K562 (cell line): ENCODE results near the gene MYO1D. TPM values are rescaled to one million over a fixed set of nuclear protein-coding genes. Genes with fewer than 3 reads are reported as not detected.

Experiments used
- ATAC-seq: fragments of 200-7000 bp; cut with Tn5 transposase; 3 replicates; pipeline ENCODE4 v1.9.1; 2020; ENCODE audit warnings: moderate library complexity
- BruUV-seq: library from RNA; stranded (reverse); fragments of 400-500 nt; replicated peaks from 2 replicates; lab custom pipeline; 2021; lab: Mats Ljungman, UMichigan
- CTCF ChIA-PET: fragments of 300-600 bp; formaldehyde crosslinking; extraction: SDS; loops from one replicate; lab custom pipeline; 2021; ENCODE audit warnings: low intra/inter-chr PET ratio; lab: Yijun Ruan, JAX
- POLR2A ChIA-PET: fragments of 300-600, 350-650 bp; sonication (Branson Sonifier 250); formaldehyde crosslinking; extraction: SDS; loops from one replicate; lab custom pipeline; 2021; ENCODE audit warnings: antibody characterized with exemption, inconsistent platforms; lab: Yijun Ruan, JAX
- DNase-seq, 4 experiments: peaks; one replicate each; pipeline versions ENCODE4 v3.0.0 to v3.0.0-alpha.2; 2011 to 2018; ENCODE audit warnings: low spot score in 3 of 4, mixed read lengths in 3 of 4; ENCODE audit errors: extremely low read depth in 1 of 4
- FAIRE-seq: peaks from 2 replicates; lab custom pipeline; 2011; peaks lifted over from hg19 to GRCh38; lab: Jason Lieb, UNC
- H2AFZ ChIP-seq: 2 replicates; pipeline ENCODE4 v1.6.0; 2011; ENCODE audit warnings: low read depth, low read length, control low read depth, inconsistent platforms
- H3K27ac ChIP-seq: fragments of 200-600 bp; 3 replicates; pipeline ENCODE4 v1.8.0; 2011; ENCODE audit warnings: low read depth, mild to moderate bottlenecking, control low read depth, inconsistent platforms, low read length, moderate library complexity, mixed read lengths; ENCODE audit errors: extremely low read depth
- H3K27me3 ChIP-seq, 2 experiments: fragments of 300-600 bp in 1 of 2; 2 replicates in 1 of 2; 3 replicates in 1 of 2; pipeline versions ENCODE4 v1.6.0 to v1.8.0; 2011; ENCODE audit warnings: inconsistent platforms in 2 of 2, low read length in 2 of 2, mild to moderate bottlenecking in 1 of 2, mixed read lengths in 1 of 2, moderate library complexity in 1 of 2; ENCODE audit not compliant: control insufficient read depth in 2 of 2, insufficient read depth in 2 of 2
- H3K36me3 ChIP-seq: fragments of 300-600 bp; 3 replicates; pipeline ENCODE4 v1.8.0; 2011; ENCODE audit warnings: mild to moderate bottlenecking, low read length, inconsistent platforms; ENCODE audit not compliant: control insufficient read depth, insufficient read depth
- H3K4me1 ChIP-seq, 2 experiments: fragments of 200-600 bp in 1 of 2; replicated peaks in 1 of 2; 2 replicates in 1 of 2; 3 replicates in 1 of 2; pipeline versions ENCODE4 v1.5.1 to v1.8.0; 2011; ENCODE audit warnings: inconsistent platforms in 2 of 2, low read length in 2 of 2, mild to moderate bottlenecking in 1 of 2, mixed read lengths in 1 of 2, moderate library complexity in 1 of 2; ENCODE audit not compliant: control insufficient read depth in 2 of 2, insufficient read depth in 2 of 2
- H3K4me2 ChIP-seq: 2 replicates; pipeline ENCODE4 v1.6.1; 2011; ENCODE audit warnings: low read length, control low read depth, inconsistent platforms, mixed read lengths; ENCODE audit not compliant: insufficient read depth
- H3K4me3 ChIP-seq: fragments of 200-600 bp; sonication (generic), shearing (Covaris generic); 2 replicates; pipeline ENCODE4 v1.5.1; 2016; ENCODE audit warnings: control low read depth, inconsistent platforms
- H3K79me2 ChIP-seq: fragments of 200-600 bp; 3 replicates; pipeline ENCODE4 v1.8.0; 2011; ENCODE audit warnings: low read length, inconsistent platforms; ENCODE audit not compliant: control insufficient read depth, insufficient read depth
- H3K9ac ChIP-seq, 2 experiments: 2 replicates each; pipeline versions ENCODE4 v1.6.0 to v1.6.1; 2011; ENCODE audit warnings: low read depth in 2 of 2, low read length in 2 of 2, control low read depth in 1 of 2, inconsistent platforms in 1 of 2, mild to moderate bottlenecking in 1 of 2, mixed read lengths in 1 of 2; ENCODE audit not compliant: insufficient read depth in 1 of 2
- H3K9me1 ChIP-seq: one replicate; pipeline ENCODE4 v1.6.0; 2011; ENCODE audit warnings: inconsistent platforms, mild to moderate bottlenecking, low read length, moderate library complexity; ENCODE audit not compliant: control insufficient read depth, insufficient read depth
- H3K9me3 ChIP-seq: replicated peaks from 2 replicates; pipeline ENCODE4 v1.5.1; 2011; ENCODE audit warnings: low read depth, low read length, inconsistent platforms; ENCODE audit not compliant: control insufficient read depth, insufficient read depth
- H4K20me1 ChIP-seq: replicated peaks from 2 replicates; pipeline ENCODE4 v1.6.1; 2011; ENCODE audit warnings: low read length, inconsistent platforms, mixed read lengths; ENCODE audit not compliant: control insufficient read depth, insufficient read depth
- CBX3 ChIP-seq, 2 experiments: IDR thresholded peaks; 1 replicate in 1 of 2; 2 replicates in 1 of 2; pipeline ENCODE4 v1.6.1; 2012; ENCODE audit warnings: inconsistent platforms in 2 of 2, low read length in 2 of 2, borderline replicate concordance in 1 of 2, control low read depth in 1 of 2
- CGGBP1 ChIP-seq: fragments of 250-450 bp; sonication (Bioruptor Pico); IDR thresholded peaks from 2 replicates; pipeline ENCODE4 v1.9.0; 2021; ENCODE audit warnings: mild to moderate bottlenecking
- FOSL1 ChIP-seq: fragments of 200-800 bp; sonication (Bioruptor generic); conservative IDR thresholded peaks from 2 replicates; pipeline ENCODE4 v1.6.1; 2016; ENCODE audit warnings: missing genetic modification characterization, missing compliant biosample characterization
- HLTF ChIP-seq: fragments of 450-650 bp; IDR thresholded peaks from 2 replicates; pipeline ENCODE4 v1.6.1; 2016
- PRMT5 ChIP-seq: sonication (generic); formaldehyde crosslinking; IDR thresholded peaks from 2 replicates; pipeline ENCODE4 v1.5.0; 2020; ENCODE audit warnings: missing genetic modification reagents
- TFE3 ChIP-seq: fragments of 450-650 bp; formaldehyde crosslinking; IDR thresholded peaks from 2 replicates; pipeline ENCODE4 v1.4.0; 2020; ENCODE audit warnings: mild to moderate bottlenecking, mixed read lengths
- ZFP36 ChIP-seq: fragments of 150-350 bp; IDR thresholded peaks from 2 replicates; pipeline ENCODE4 v1.6.1; 2018; ENCODE audit warnings: low read length, low read depth; ENCODE audit not compliant: partially characterized antibody
- ZKSCAN3 ChIP-seq: fragments of 250-450 bp; sonication (Bioruptor Pico); IDR thresholded peaks from 2 replicates; pipeline ENCODE4 v1.4.0; 2020
- ZNF12 ChIP-seq: sonication (generic); formaldehyde crosslinking; IDR thresholded peaks from 2 replicates; pipeline ENCODE4 v1.4.0; 2020; ENCODE audit warnings: mild to moderate bottlenecking, missing genetic modification reagents
- WGBS: fragments of 100-300 bp; shearing (Covaris generic); methylation state at CpG from one replicate; pipeline ENCODE4 v1.1.6; 2016; ENCODE audit warnings: low coverage, mixed read lengths; ENCODE audit not compliant: insufficient coverage; ENCODE audit errors: missing lambda C conversion rate; 5-methylcytosine and 5-hydroxymethylcytosine counted together
- in situ Hi-C: fragments of 300-500 bp; cut with MboI; formaldehyde crosslinking; loops from 4 replicates; pipeline ENCODE4 v1.15.0; 2018; ENCODE audit warnings: inconsistent platforms, mixed read lengths
- intact Hi-C: fragments of 100-400 bp; cut with micrococcal nuclease; formaldehyde crosslinking; loops from 2 replicates; pipeline ENCODE4 v1.14.2; 2022
- polyA plus RNA-seq, 8 experiments: library from polyadenylated mRNA; depleted of rRNA in 4 of 8; stranded (reverse) in 5 of 8; unstranded in 3 of 8; fragments of >200 nt; fragmentation: Nextera tagmentation in 2 of 8; fragmentation: Illumina TruSeq in 1 of 8; extraction: Ambion mirVana in 2 of 8; extraction: Trizol in 1 of 8; gene quantifications; 2 replicates each; pipeline versions ENCODE4 v1.2.1 to v1.2.3, GENCODE V29; 2011 to 2014; ENCODE audit warnings: inconsistent platforms in 1 of 8, missing spikeins in 1 of 8
- total RNA-seq, 7 experiments: library from RNA; depleted of rRNA in 6 of 7; stranded (reverse); fragments of >200 nt in 6 of 7; fragmentation: Illumina TruSeq in 2 of 7; extraction: Trizol in 2 of 7; gene quantifications; 2 replicates each; pipeline versions ENCODE4 v1.2.1 to v1.2.3, GENCODE V29; 2011 to 2021; ENCODE audit warnings: low replicate concordance in 1 of 7

MYO1D gene
- total and polyA plus RNA-seq, 9 of the 15 experiments (the other 6 are each of a cell fraction or from before 2014, with no cell fraction given), result 2.1 to 71.2 (median 45.4) TPM

GRCh38 chr17:32542186-32542585 lies 334.7 kb downstream of the MYO1D start:
- ATAC-seq (no peak), DNase-seq (no peak), FAIRE-seq (no peak)
- BruUV-seq, result no TSS peak
- Histone ChIP-seq H3K9me1 (no peaks in the 10 kb centered on the region), H4K20me1 (no peaks in the 10 kb centered on the region; the same call in 1 of the 2 replicates), H3K27me3 (no peaks in the 10 kb centered on the region), H3K9me3 (no peaks in the 10 kb centered on the region), H3K4me3 (no peak overlapping the region), H3K4me1 (peaks cover 0 to 7% of the 10 kb centered on the region in 2 experiments; a peak in 2 of 5 replicates), H3K4me2 (no peak overlapping the region), H3K36me3 (no peaks in the 10 kb centered on the region; the same call in 2 of the 3 replicates), H3K9ac (no peak overlapping the region), H3K79me2 (no peaks in the 10 kb centered on the region), H2AFZ (no peak overlapping the region), H3K27ac (no peak overlapping the region)
- ChIA-PET CTCF (no interaction called here), POLR2A (interaction anchor here (1.3 kb wide), 1 partner anchor 10 kb away, joined by 4 read pairs; no protein-coding TSS in a partner anchor)
- in situ Hi-C loops (no loop called here), intact Hi-C loops (no loop called here)
- no peak for TF ChIP-seq HLTF
- no peak for TF ChIP-seq CBX3 (IDR thresholded peaks at IDR 0.05; ENCODE audit: borderline replicate concordance in 1 of 2, low read length in 2 of 2)
- TF ChIP-seq ZNF12, result no peak
- no peak for TF ChIP-seq TFE3 (CRISPR knock-in tag)
- TF ChIP-seq FOSL1 (tag), result no peak
- no peak for TF ChIP-seq CGGBP1
- TF ChIP-seq ZFP36, result no peak
- no peak for TF ChIP-seq ZKSCAN3 (CRISPR knock-in tag)
- no peak for TF ChIP-seq PRMT5 (CRISPR knock-in tag)
- 83% methylated on average over 5 of the region's 7 CpGs for WGBS
